ENCODE results near the gene IQGAP3.
A peak's percentile ranks its signal among the peaks of the same experiment; 100 is the strongest.

IQGAP3 gene

DNA sequence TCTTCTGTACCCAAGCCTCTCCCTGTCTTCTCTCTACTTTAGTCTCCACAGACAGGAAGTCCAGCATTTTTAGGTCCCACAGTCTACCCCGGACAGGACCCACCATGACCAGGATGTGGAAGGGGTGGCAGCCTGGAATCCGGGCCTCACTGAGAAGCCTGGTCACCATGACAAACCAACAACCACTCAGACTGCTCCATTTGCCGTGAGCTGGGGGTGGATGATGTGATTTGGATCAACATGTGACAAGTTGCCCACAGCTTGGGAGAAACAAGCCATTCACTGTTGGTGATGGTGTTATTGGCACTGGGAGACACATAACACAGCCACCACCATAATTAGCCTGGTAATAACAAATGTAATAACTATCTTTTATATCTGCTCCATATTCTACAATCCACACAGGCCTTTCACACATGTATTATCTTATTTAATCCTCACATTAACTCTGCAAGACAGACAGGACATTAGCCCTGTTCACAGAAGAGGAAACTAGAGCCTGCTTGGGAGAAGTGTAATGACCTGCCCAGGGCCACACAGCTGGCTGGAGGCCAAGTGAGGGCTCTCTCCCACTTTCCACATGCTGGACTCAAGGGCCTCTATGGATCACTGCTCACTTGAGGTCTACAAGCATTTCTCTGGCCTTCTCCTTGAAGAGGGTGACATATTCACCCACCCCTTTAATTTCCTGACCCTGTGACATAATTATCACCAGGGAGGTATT lies 94.7 kb downstream of the IQGAP3 start:
- no peak for DNase-seq

GRCh38 chr1:156476501-156477298 lies 95.7 kb downstream of the IQGAP3 start:
- DNase-seq = peak; percentile 96

GRCh38 chr1:156475568-156476500 lies 96.5 kb downstream of the IQGAP3 start:
- no peak for DNase-seq

All from islet precursor cell (in vitro differentiated cells).